HCT116 (cell line): Measurements from ENCODE around the gene MMP23B. TPM values are rescaled to one million over a fixed set of nuclear protein-coding genes. Genes with fewer than 3 reads are reported as not detected.

Experiments
- ATAC-seq: fragments of 200-7000 bp; cut with Tn5 transposase; 2 replicates; pipeline ENCODE4 v1.9.1; 2020; ENCODE audit warnings: mild to moderate bottlenecking, moderate library complexity
- BruUV-seq: library from RNA; stranded (reverse); fragments of 400-500 nt; replicated peaks from 2 replicates; lab custom pipeline; 2021; lab: Mats Ljungman, UMichigan
- CTCF ChIA-PET: fragments of 300-600 bp; sonication (Branson Sonifier 250); formaldehyde crosslinking; loops from one replicate; lab custom pipeline; 2021; ENCODE audit warnings: antibody characterized with exemption; lab: Charles Lee
- POLR2A ChIA-PET: fragments of 300-600, 350-600 bp; sonication (Branson Sonifier 250); formaldehyde crosslinking; loops from one replicate; lab custom pipeline; 2021; ENCODE audit warnings: antibody characterized with exemption; lab: Charles Lee
- RAD21 ChIA-PET, 2 experiments: fragments of 300-600 bp; sonication (Branson Sonifier 250); formaldehyde crosslinking; loops; one replicate each; lab custom pipeline; 2023; ENCODE audit warnings: low total read pairs in 2 of 2; ENCODE audit not compliant: uncharacterized antibody in 2 of 2, unreplicated experiment in 2 of 2, low non-redundant PET in 1 of 2; lab: Charles Lee
- DNase-seq: peaks from one replicate; pipeline ENCODE4 v3.0.0-alpha.2; 2010; ENCODE audit warnings: low read depth, low spot score
- H2AFZ ChIP-seq: fragments of 200-600 bp; shearing (Covaris generic), sonication (generic); 2 replicates; pipeline ENCODE4 v1.6.1; 2017; ENCODE audit warnings: low read depth, mixed run types, mixed read lengths, antibody characterized with exemption, low read length; ENCODE audit not compliant: poor library complexity, severe bottlenecking
- H3K27ac ChIP-seq: 2 replicates; pipeline ENCODE4 v1.5.1; 2012; ENCODE audit warnings: low read depth, low read length
- H3K27me3 ChIP-seq: fragments of 200-600 bp; sonication (generic); 2 replicates; pipeline ENCODE4 v1.6.1; 2016; ENCODE audit warnings: mixed run types, low read length, mixed read lengths; ENCODE audit not compliant: insufficient read depth
- H3K36me3 ChIP-seq, 2 experiments: fragments of 200-500 bp in 1 of 2; fragments of 200-600 bp in 1 of 2; sonication (Bioruptor generic) in 1 of 2; sonication (generic) in 1 of 2; 2 replicates each; pipeline versions ENCODE4 v1.5.1 to v1.6.1; 2014 to 2016; ENCODE audit warnings: low read length in 2 of 2, inconsistent platforms in 1 of 2, mixed read lengths in 1 of 2, mixed run types in 1 of 2; ENCODE audit not compliant: insufficient read depth in 2 of 2, control insufficient read depth in 1 of 2
- H3K4me1 ChIP-seq, 2 experiments: fragments of 200-600 bp in 1 of 2; sonication (generic) in 1 of 2; 2 replicates each; pipeline versions ENCODE4 v1.5.1 to v1.6.1; 2012 to 2017; ENCODE audit warnings: low read length in 2 of 2, inconsistent platforms in 1 of 2, mild to moderate bottlenecking in 1 of 2, mixed read lengths in 1 of 2, mixed run types in 1 of 2, moderate library complexity in 1 of 2; ENCODE audit not compliant: insufficient read depth in 2 of 2, control insufficient read depth in 1 of 2
- H3K4me2 ChIP-seq: fragments of 200-600 bp; sonication (generic); 2 replicates; pipeline ENCODE4 v1.6.1; 2017; ENCODE audit warnings: mixed run types, low read length, mixed read lengths
- H3K4me3 ChIP-seq, 2 experiments: fragments of 200-600 bp in 1 of 2; sonication (generic) in 1 of 2; replicated peaks in 1 of 2; 2 replicates each; pipeline ENCODE4 v1.5.1; 2011 to 2016; ENCODE audit warnings: low read length in 2 of 2, control low read depth in 1 of 2, low read depth in 1 of 2, mild to moderate bottlenecking in 1 of 2, mixed read lengths in 1 of 2, mixed run types in 1 of 2
- H3K79me2 ChIP-seq: fragments of 200-600 bp; sonication (generic); 2 replicates; pipeline ENCODE4 v1.6.1; 2017; ENCODE audit warnings: mild to moderate bottlenecking, mixed run types, low read length, moderate library complexity, mixed read lengths; ENCODE audit not compliant: insufficient read depth
- H3K9ac ChIP-seq: fragments of 200-600 bp; sonication (generic); 2 replicates; pipeline ENCODE4 v1.6.1; 2016; ENCODE audit warnings: low read length, mixed read lengths
- H3K9me2 ChIP-seq: fragments of 200-600 bp; sonication (generic), shearing (Covaris generic); 2 replicates; pipeline ENCODE4 v1.6.1; 2017; ENCODE audit warnings: mixed run types, mild to moderate bottlenecking, moderate library complexity; ENCODE audit not compliant: insufficient read depth
- H3K9me3 ChIP-seq, 2 experiments: fragments of 200-500 bp in 1 of 2; fragments of 200-600 bp in 1 of 2; sonication (Bioruptor generic) in 1 of 2; sonication (generic) in 1 of 2; 2 replicates each; pipeline ENCODE4 v1.6.1; 2014 to 2017; ENCODE audit warnings: low read length in 2 of 2, mixed read lengths in 2 of 2, inconsistent platforms in 1 of 2, low read depth in 1 of 2, mild to moderate bottlenecking in 1 of 2, mixed run types in 1 of 2, moderate library complexity in 1 of 2; ENCODE audit not compliant: control insufficient read depth in 1 of 2, insufficient read depth in 1 of 2
- H4K20me1 ChIP-seq: fragments of 200-600 bp; sonication (generic), shearing (Covaris generic); 2 replicates; pipeline ENCODE4 v1.6.1; 2017; ENCODE audit warnings: mixed run types, mild to moderate bottlenecking, moderate library complexity; ENCODE audit not compliant: insufficient read depth
- FOSL1 ChIP-seq: IDR thresholded peaks from 2 replicates; pipeline ENCODE4 v1.6.1; 2012; ENCODE audit warnings: low read depth
- ZFX ChIP-seq: fragments of 450-650 bp; IDR thresholded peaks from 2 replicates; pipeline ENCODE4 v1.6.1; 2017
- intact Hi-C: fragments of 100-400 bp; cut with micrococcal nuclease; formaldehyde crosslinking; loops from 2 replicates; pipeline ENCODE4 v1.10.0; 2022
- total RNA-seq: library from RNA; stranded (reverse); gene quantifications from one replicate; pipeline ENCODE4 v1.2.1, GENCODE V29; 2021; ENCODE audit not compliant: unreplicated experiment
- TF ChIP-seq, protein P1 (sequence below): IDR thresholded peaks from 2 replicates; pipeline ENCODE4 v1.6.1; 2012

MMP23B gene
- total RNA-seq, 1 experiment from 2014 or later: 8.7 TPM

DNA sequence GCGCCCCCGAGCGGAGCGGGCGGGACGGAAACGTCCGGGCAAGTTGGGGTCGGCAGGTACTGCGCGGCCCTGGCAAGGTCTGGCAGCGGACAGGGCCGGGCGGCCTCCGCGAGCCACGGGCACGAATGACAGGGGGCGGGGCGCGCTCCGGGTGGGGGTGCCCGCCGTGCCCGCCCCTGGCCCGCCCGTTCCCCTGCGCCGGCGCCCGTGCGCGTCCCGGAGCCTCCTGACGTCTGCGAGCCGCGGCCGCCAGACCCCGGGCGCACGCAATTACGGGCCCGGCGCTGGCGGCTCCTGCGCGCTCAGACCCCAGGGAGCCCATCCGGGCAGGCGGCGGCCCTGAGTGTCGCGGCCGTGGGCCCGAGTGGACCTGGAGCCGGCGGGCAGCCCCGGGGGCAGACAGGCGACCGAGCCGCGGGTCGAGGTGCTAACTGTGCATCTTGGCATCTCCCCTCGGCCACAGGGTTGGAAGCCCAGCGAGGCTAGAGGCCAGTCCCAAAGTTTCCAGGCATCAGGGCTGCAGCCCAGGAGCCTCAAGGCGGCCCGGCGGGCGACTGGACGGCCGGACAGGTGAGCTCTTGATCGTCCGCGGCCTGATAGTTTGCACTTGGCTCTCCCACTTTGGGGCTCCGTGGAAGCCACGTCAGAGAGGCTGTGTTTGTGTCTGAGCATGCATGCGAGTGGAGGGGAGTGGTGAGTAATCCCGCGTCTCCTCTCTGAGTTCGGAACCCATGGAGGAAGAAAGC lies 15.8 kb upstream of the MMP23B start:
- Histone ChIP-seq H3K9me3 (no peaks in the 10 kb centered on the region), H3K27ac (peak overlapping the region; percentile 100), H3K4me2 (peak overlapping the region; percentile 97), H4K20me1 (0 out of 2 replicates have a peak, but pooled peaks cover 3% of the 10 kb centered on the region), H2AFZ (no peak overlapping the region), H3K36me3 (peaks cover 0 to 3% of the 10 kb centered on the region in 2 experiments; a peak in 1 of 4 replicates), H3K27me3 (no peaks in the 10 kb centered on the region), H3K9me2 (no peaks in the 10 kb centered on the region), H3K79me2 (peaks cover 9% of the 10 kb centered on the region; the same call in 1 of the 2 replicates), H3K9ac (peak overlapping the region; percentile 90), H3K4me1 (peaks cover 11 to 29% of the 10 kb centered on the region in 2 experiments; a peak in 3 of 4 replicates), H3K4me3 (peak overlapping the region; percentile 85 to 86)
- TF ChIP-seq ZFX (peak; percentile 41; the same call in 1 of the 2 replicates), FOSL1 (no peak)
- ChIA-PET RAD21 (interaction anchor here in 1 of 2 experiments (1.1 kb wide), 1 partner anchor 13 kb away, joined by 4 read pairs; no protein-coding TSS in a partner anchor), CTCF (no interaction called here), POLR2A (interaction anchor here (0.8 to 3.3 kb wide), 3 partner anchors 13 to 292 kb away, joined by 5 to 15 read pairs (median 6); no protein-coding TSS in a partner anchor)
- ATAC-seq: peak; percentile 33
- DNase-seq: no peak
- intact Hi-C loops: loop anchor here (10.0 kb wide), 1 partner anchor 271 kb away; the partner anchor contains the start of gene DVL1
- BruUV-seq: no TSS peak

DNA sequence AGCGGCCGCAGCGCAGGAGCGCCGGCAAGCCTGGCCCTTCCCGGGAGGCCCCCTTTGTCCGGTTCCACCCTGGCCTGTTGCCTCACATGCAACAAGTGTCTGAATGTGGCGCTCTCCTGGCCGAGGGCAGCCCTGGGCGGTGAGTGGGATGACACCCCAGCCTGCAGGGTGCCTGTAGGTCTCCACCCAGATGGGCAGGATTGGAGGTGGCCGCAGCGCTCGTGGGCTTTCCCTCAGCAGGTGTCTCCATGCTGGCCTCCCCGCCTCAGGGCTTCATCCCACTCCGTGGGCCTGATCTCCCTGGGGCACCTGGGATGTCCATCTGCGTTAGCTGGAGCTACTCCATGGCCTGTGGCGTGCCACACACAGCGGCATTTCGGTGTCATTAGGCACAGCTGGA lies 15.1 kb upstream of the MMP23B start:
- TF ChIP-seq, protein P1, sequence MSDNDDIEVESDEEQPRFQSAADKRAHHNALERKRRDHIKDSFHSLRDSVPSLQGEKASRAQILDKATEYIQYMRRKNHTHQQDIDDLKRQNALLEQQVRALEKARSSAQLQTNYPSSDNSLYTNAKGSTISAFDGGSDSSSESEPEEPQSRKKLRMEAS: no peak
- CTCF ChIA-PET: no interaction called here
- H3K27me3 ChIP-seq: no peaks in the 10 kb centered on the region

More for the DNA sequence above, 15.1 kb upstream of the MMP23B start:
- Histone ChIP-seq H3K79me2 (peaks cover 9% of the 10 kb centered on the region; the same call in 1 of the 2 replicates), H3K27ac (peak overlapping the region; percentile 100), H3K9ac (peak overlapping the region; percentile 90), H3K9me2 (no peaks in the 10 kb centered on the region), H3K4me2 (peak overlapping the region; percentile 97), H3K4me1 (peaks cover 11 to 29% of the 10 kb centered on the region in 2 experiments; a peak in 3 of 4 replicates), H3K36me3 (peaks cover 0 to 3% of the 10 kb centered on the region in 2 experiments; a peak in 1 of 4 replicates), H2AFZ (no peak overlapping the region), H3K4me3 (peak overlapping the region; percentile 85 to 86), H4K20me1 (0 out of 2 replicates have a peak, but pooled peaks cover 3% of the 10 kb centered on the region), H3K9me3 (no peaks in the 10 kb centered on the region)
- RAD21 ChIA-PET: no interaction called here
- intact Hi-C loops: loop anchor here (10.0 kb wide), 1 partner anchor 272 kb away; the partner anchor contains the start of gene DVL1
- ATAC-seq (no peak), DNase-seq (no peak)
- POLR2A ChIA-PET: interaction anchor here (2.2 to 3.3 kb wide), 2 partner anchors 12 kb away, joined by 6 to 15 read pairs; no protein-coding TSS in a partner anchor
- no TSS peak for BruUV-seq
